ENCODE results near the gene ABCG8. TPM values are rescaled to one million over a fixed set of nuclear protein-coding genes. Genes with fewer than 3 reads are reported as not detected.

ABCG8 gene
- total and polyA plus RNA-seq, 2 donors (not counting 1 experiment from before 2014, with no cell fraction given) = not detected

GRCh38 chr2:43845181-43845580, 6.4 kb downstream of the ABCG8 start:
- intact Hi-C loops (cut with micrococcal nuclease) = no loop called here
- no CpG with 5 or more reads among the region's 1 CpG for WGBS (ENCODE audit: insufficient coverage)
- no peak overlapping the region for H3K4me3 Mint-ChIP-seq

GRCh38 chr2:43846140-43846793, 7.5 kb downstream of the ABCG8 start:
- Histone ChIP-seq H3K27me3 (replicated peaks in 1 of 4; ENCODE audit: control extremely low read depth in 1 of 4, control insufficient read depth in 3 of 4, insufficient read depth in 4 of 4, low read length in 3 of 4) (peaks cover 0 to 7% (median 0%) of the 10 kb centered on the region in 4 experiments), H2AFZ (ENCODE audit: insufficient read depth, low read depth, low read length, poor library complexity, severe bottlenecking) (no peak overlapping the region), H3K9me3 (ENCODE audit: control extremely low read depth in 1 of 3, control insufficient read depth in 2 of 3, insufficient read depth in 1 of 3, low read length in 2 of 3) (peaks cover 0 to 2% (median 0%) of the 10 kb centered on the region in 3 donors), H3K27ac (ENCODE audit: low read length in 2 of 2) (no peak overlapping the region), H3K36me3 (replicated peaks in 1 of 2; ENCODE audit: control extremely low read depth in 1 of 2, control insufficient read depth in 1 of 2, extremely low read depth in 1 of 2, insufficient read depth in 2 of 2, low read length in 1 of 2) (no peaks in the 10 kb centered on the region), H3K4me1 (ENCODE audit: control insufficient read depth in 2 of 2, insufficient read depth in 2 of 2, low read length in 2 of 2) (peaks cover 0 to 6% of the 10 kb centered on the region in 2 donors), H3K4me2 (replicated peaks; ENCODE audit: low read depth, low read length, poor library complexity, severe bottlenecking) (no peak overlapping the region), H3K79me2 (ENCODE audit: control insufficient read depth, insufficient read depth, low read length) (no peaks in the 10 kb centered on the region), H3K9ac (ENCODE audit: low read length) (no peak overlapping the region), H4K20me1 (ENCODE audit: control insufficient read depth, insufficient read depth, low read length, poor library complexity, severe bottlenecking) (no peaks in the 10 kb centered on the region), H3K4me3 (ENCODE audit: control extremely low read depth in 1 of 5, extremely low read depth in 1 of 5, insufficient read depth in 1 of 5, low read depth in 2 of 5, low read length in 4 of 5) (no peak overlapping the region)
- Mint-ChIP-seq H3K4me3 (no peak overlapping the region), H3K9me3 (ENCODE audit: insufficient read depth) (no peaks in the 10 kb centered on the region), H3K27ac (no peak overlapping the region), H3K27me3 (peaks cover 2% of the 10 kb centered on the region), H3K4me1 (peaks cover 5% of the 10 kb centered on the region)
- no peak for DNase-seq
- TF ChIP-seq EZH2 (IDR thresholded peaks at IDR 0.05; ENCODE audit: borderline replicate concordance, insufficient read depth, low read depth, low read length, poor library complexity, severe bottlenecking) = no peak
- TF ChIP-seq CTCF (IDR thresholded peaks at IDR 0.05) = no peak
- POLR2A ChIA-PET = no interaction called here
- no peak for ATAC-seq (ENCODE audit: low read depth)
- 93% methylated on average over 5 of the region's 5 CpGs for WGBS (ENCODE audit: insufficient coverage)
- CTCF ChIA-PET = no interaction called here
- intact Hi-C loops (cut with micrococcal nuclease) = no loop called here

More at GRCh38 chr2:43845181-43845580, 6.4 kb downstream of the ABCG8 start:
- Histone ChIP-seq H3K36me3 (replicated peaks in 1 of 2; ENCODE audit: control extremely low read depth in 1 of 2, control insufficient read depth in 1 of 2, extremely low read depth in 1 of 2, insufficient read depth in 2 of 2, low read length in 1 of 2) (no peaks in the 10 kb centered on the region), H3K4me2 (replicated peaks; ENCODE audit: low read depth, low read length, poor library complexity, severe bottlenecking) (no peak overlapping the region), H3K9ac (ENCODE audit: low read length) (no peak overlapping the region), H3K4me3 (ENCODE audit: control extremely low read depth in 1 of 5, extremely low read depth in 1 of 5, insufficient read depth in 1 of 5, low read depth in 2 of 5, low read length in 4 of 5) (no peak overlapping the region), H3K27me3 (replicated peaks in 1 of 4; ENCODE audit: control extremely low read depth in 1 of 4, control insufficient read depth in 3 of 4, insufficient read depth in 4 of 4, low read length in 3 of 4) (peaks cover 0 to 7% (median 0%) of the 10 kb centered on the region in 4 experiments), H4K20me1 (ENCODE audit: control insufficient read depth, insufficient read depth, low read length, poor library complexity, severe bottlenecking) (no peaks in the 10 kb centered on the region), H3K4me1 (ENCODE audit: control insufficient read depth in 2 of 2, insufficient read depth in 2 of 2, low read length in 2 of 2) (peaks cover 0 to 6% of the 10 kb centered on the region in 2 donors), H3K9me3 (ENCODE audit: control extremely low read depth in 1 of 3, control insufficient read depth in 2 of 3, insufficient read depth in 1 of 3, low read length in 2 of 3) (peaks cover 0 to 2% (median 0%) of the 10 kb centered on the region in 3 donors), H2AFZ (ENCODE audit: insufficient read depth, low read depth, low read length, poor library complexity, severe bottlenecking) (no peak overlapping the region), H3K79me2 (ENCODE audit: control insufficient read depth, insufficient read depth, low read length) (no peaks in the 10 kb centered on the region), H3K27ac (ENCODE audit: low read length in 2 of 2) (no peak overlapping the region)
- no peaks in the 10 kb centered on the region for H3K27me3 Mint-ChIP-seq
- ATAC-seq (ENCODE audit: low read depth) = no peak
- H3K9me3 Mint-ChIP-seq (ENCODE audit: insufficient read depth) = no peaks in the 10 kb centered on the region
- peaks cover 5% of the 10 kb centered on the region for H3K4me1 Mint-ChIP-seq
- CTCF ChIA-PET = no interaction called here
- POLR2A ChIA-PET = interaction anchor here (0.6 kb wide), 1 partner anchor 19 kb away, joined by 6 read pairs; no protein-coding TSS in a partner anchor
- no peak for DNase-seq
- TF ChIP-seq EZH2 (IDR thresholded peaks at IDR 0.05; ENCODE audit: borderline replicate concordance, insufficient read depth, low read depth, low read length, poor library complexity, severe bottlenecking) = no peak
- no peak overlapping the region for H3K27ac Mint-ChIP-seq

All from B cell (primary cell).